ENCODE data around the gene SERPINA5.

SERPINA5 gene

GRCh38 chr14:94550041-94550440 lies 31.2 kb upstream of the SERPINA5 start:
- no peak for DNase-seq (ENCODE audit: low read depth in 3 of 3)

- DNase-seq (ENCODE audit: low read depth in 3 of 3) = no peak
Observed at GRCh38 chr14:94555991-94556390, 25.2 kb upstream of the SERPINA5 start.

- DNase-seq (ENCODE audit: low read depth in 3 of 3) = no peak
Observed at GRCh38 chr14:94557327-94557726, 23.9 kb upstream of the SERPINA5 start.

GRCh38 chr14:94558842-94559241 lies 22.4 kb upstream of the SERPINA5 start:
- DNase-seq (ENCODE audit: low read depth in 3 of 3) = no peak

- DNase-seq (ENCODE audit: low read depth in 3 of 3) = no peak
Observed at GRCh38 chr14:94559638-94560290, 21.5 kb upstream of the SERPINA5 start.

- DNase-seq (ENCODE audit: low read depth in 3 of 3) = no peak
Observed at GRCh38 chr14:94560291-94560665, 20.9 kb upstream of the SERPINA5 start.

- DNase-seq (ENCODE audit: low read depth in 3 of 3) = no peak
Observed at GRCh38 chr14:94560751-94561655, 20.2 kb upstream of the SERPINA5 start, which contains the start of gene SERPINA4. SERPINA4 (plus strand) TSS chr14:94561442; CDS start chr14:94563483, 2,041 bp downstream.

GRCh38 chr14:94561656-94562010 lies 19.6 kb upstream of the SERPINA5 start:
- DNase-seq (ENCODE audit: low read depth in 3 of 3) = no peak

- DNase-seq (ENCODE audit: low read depth in 3 of 3) = no peak
Observed at GRCh38 chr14:94562022-94562421, 19.2 kb upstream of the SERPINA5 start.

GRCh38 chr14:94562941-94563883 lies 18.0 kb upstream of the SERPINA5 start:
- DNase-seq (ENCODE audit: low read depth in 3 of 3) = no peak

- DNase-seq (ENCODE audit: low read depth in 3 of 3) = no peak
Observed at GRCh38 chr14:94564381-94564780, 16.8 kb upstream of the SERPINA5 start.

GRCh38 chr14:94568186-94568585 lies 13.0 kb upstream of the SERPINA5 start:
- no peak for DNase-seq (ENCODE audit: low read depth in 3 of 3)

GRCh38 chr14:94569381-94570001 lies 11.7 kb upstream of the SERPINA5 start:
- no peak for DNase-seq (ENCODE audit: low read depth in 3 of 3)

GRCh38 chr14:94570002-94570400 lies 11.2 kb upstream of the SERPINA5 start:
- no peak for DNase-seq (ENCODE audit: low read depth in 3 of 3)

GRCh38 chr14:94570440-94570839 lies 10.8 kb upstream of the SERPINA5 start:
- DNase-seq (ENCODE audit: low read depth in 3 of 3) = no peak

- DNase-seq (ENCODE audit: low read depth in 3 of 3) = no peak
Observed at GRCh38 chr14:94571395-94571794, 9.8 kb upstream of the SERPINA5 start.

GRCh38 chr14:94571950-94572349 lies 9.3 kb upstream of the SERPINA5 start:
- no peak for DNase-seq (ENCODE audit: low read depth in 3 of 3)

- DNase-seq (ENCODE audit: low read depth in 3 of 3) = no peak
Observed at GRCh38 chr14:94572637-94573303, 8.5 kb upstream of the SERPINA5 start.

GRCh38 chr14:94573475-94574277 lies 7.5 kb upstream of the SERPINA5 start:
- DNase-seq (ENCODE audit: low read depth in 3 of 3) = no peak

GRCh38 chr14:94574336-94574735 lies 6.9 kb upstream of the SERPINA5 start:
- DNase-seq (ENCODE audit: low read depth in 3 of 3) = no peak
